Measurements from ENCODE around the gene SEMA3E.
"Not testable (repeated sequence)": the region's sequence is repeated elsewhere in the genome, so short reads cannot be mapped to it uniquely, and the experiment has no call there.

SEMA3E gene

DNA sequence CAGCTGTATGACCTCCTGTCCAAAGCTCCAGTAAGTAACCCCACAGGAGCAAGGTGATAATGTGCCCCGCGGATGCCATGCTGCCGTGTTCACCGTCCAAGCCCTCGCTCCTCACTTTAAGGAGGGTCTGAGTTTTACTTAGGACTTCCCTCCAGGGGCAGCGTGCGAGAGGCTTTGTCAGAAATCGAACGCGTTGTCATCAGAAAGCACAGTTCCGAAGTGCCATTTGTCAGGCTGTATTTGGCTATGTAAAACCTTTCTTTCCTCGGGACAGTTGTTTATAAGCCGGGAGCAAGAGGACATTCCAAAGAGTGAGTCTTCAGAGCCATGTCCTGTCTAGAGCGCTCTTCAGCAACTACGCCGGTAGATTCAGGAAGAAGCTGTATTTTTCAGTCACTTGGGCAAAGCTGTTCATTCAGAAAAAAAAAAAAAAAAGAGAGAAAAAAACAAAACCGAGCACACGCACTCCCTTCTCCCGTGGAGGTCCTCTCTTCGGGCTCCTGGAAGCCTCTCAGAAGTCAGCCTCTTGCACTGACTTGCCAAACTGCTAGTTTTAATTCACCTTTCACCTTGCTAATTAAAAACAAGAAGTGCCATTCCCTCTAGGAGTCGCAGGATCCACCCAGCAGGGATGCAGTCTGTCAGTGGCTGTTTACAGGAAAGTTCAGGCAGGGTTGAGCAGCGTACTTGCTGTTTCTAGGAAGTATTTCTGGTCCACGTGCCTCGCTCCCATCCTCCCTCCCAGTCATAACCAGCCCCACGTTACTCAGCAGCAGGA lies at the start of gene SEMA3E:
SEMA3E (minus strand) TSS at position 676 of the 778 bp plus-strand sequence.
- Mint-ChIP-seq H3K4me3 (no peak within 1 kb of the TSS), H3K36me3 (ENCODE audit: low read depth) (no peaks in the 10 kb centered on the region), H3K4me1 (no peaks in the 10 kb centered on the region), H3K9me3 (peaks cover 9% of the 10 kb centered on the region), H3K27ac (no peak within 1 kb of the TSS), H3K27me3 (peaks cover 15% of the 10 kb centered on the region)
- DNase-seq (no peak), ATAC-seq (no peak)

DNA sequence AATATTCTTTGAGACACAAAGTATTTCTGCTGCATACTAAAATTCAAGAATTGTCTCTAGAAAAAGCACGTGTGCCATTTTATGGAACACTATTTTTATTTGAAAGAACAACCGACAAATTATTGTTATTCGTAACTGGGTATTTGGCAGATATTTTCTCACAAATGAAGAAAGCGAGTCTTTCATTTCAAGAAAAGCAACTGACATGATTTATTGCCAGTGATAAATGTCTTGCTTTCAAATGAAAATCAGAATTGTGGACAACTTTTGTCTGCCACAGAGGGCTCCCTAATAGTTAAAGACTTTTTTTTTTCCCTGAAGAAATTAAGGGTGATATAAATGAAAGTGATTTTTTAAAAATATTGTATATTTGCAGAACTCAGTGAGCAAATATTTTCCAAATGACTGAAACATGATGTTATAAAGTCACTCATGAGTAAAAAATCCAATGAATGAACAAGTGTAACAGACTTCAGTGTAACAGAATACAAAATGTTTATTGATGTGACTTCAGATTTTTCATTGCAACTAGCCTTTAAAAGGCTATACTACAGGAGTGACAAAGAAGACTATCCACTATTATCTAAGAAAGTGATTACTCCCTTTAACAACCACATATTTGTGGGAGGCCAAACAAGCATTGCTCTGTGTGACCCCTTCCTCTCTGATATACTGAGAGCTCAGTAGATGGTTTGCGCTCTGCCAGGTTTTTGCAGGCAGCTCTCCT lies 49.0 kb upstream of the SEMA3E start:
- Mint-ChIP-seq H3K4me1 (no peaks in the 10 kb centered on the region), H3K9me3 (peaks cover 5% of the 10 kb centered on the region), H3K36me3 (ENCODE audit: low read depth) (no peaks in the 10 kb centered on the region), H3K27me3 (no peaks in the 10 kb centered on the region), H3K4me3 (no peak overlapping the region), H3K27ac (no peak overlapping the region)
- no peak for DNase-seq
- ATAC-seq: no peak

DNA sequence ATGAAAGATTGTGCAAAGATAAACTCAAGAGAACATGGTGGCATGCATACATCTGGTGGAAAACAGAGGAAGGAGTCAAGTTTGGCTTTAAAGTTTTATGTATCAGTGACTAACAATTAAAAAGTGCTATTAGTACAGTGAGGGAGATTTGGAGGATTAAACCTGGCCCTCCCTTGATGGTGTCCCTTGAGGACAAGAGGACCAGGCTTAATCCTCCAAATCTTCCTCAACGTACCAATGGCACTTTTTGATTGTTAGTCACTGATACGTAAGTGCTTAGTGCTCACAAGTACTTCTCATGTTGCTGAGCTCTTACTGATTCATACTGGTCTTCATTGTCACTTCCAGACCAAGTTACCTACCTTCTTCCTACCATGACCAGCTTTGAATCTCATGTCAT lies 47.2 kb upstream of the SEMA3E start:
- DNase-seq: no peak
- H3K4me1 Mint-ChIP-seq: no peaks in the 10 kb centered on the region
- no peak for ATAC-seq
- H3K36me3 Mint-ChIP-seq (ENCODE audit: low read depth): no peaks in the 10 kb centered on the region
- no peak overlapping the region for H3K27ac Mint-ChIP-seq
- peaks cover 5% of the 10 kb centered on the region for H3K9me3 Mint-ChIP-seq
- no peak overlapping the region for H3K4me3 Mint-ChIP-seq
- no peaks in the 10 kb centered on the region for H3K27me3 Mint-ChIP-seq

DNA sequence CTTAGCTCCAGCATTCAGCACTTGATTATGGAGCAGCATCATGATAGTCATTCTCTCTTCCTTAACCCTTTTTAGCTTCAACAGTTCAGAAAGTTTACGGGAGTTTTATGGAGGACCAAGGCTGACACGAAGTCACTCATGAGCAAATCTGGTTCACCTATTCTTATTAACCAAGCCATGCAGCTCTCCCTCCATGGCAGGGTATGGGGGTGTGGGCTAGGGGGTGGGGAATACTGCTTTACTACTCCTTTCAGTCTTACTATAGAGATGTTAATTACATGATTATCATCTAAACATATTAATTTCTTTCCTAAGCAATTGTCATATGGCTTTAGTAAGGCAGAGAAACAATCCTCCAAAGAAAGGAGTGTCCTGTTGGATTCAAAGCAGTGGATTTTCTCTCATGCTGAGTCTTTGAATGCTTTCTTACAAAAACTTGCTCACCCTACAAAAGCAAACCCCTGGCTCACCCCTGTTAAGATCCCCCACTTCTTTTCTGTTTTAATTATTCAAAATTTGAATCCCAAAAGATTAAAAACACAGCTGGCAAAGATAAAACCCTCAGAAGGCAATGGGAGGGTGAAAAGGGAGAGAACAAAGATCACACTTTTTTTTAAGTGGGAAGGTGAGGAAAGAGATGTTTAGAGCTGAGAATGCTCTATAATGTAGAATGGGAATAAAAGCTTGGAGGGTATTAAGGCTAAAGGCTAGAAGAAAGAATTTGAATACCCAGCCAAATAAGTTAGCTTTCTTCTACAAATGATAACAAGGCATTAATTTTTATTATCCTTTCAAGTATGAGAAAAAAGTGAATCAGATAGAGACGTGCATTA lies 46.4 kb upstream of the SEMA3E start:
- no peaks in the 10 kb centered on the region for H3K4me1 Mint-ChIP-seq
- DNase-seq (no peak), ATAC-seq (no peak)
- no peak overlapping the region for H3K4me3 Mint-ChIP-seq
- no peaks in the 10 kb centered on the region for H3K36me3 Mint-ChIP-seq (ENCODE audit: low read depth)
- peaks cover 5% of the 10 kb centered on the region for H3K9me3 Mint-ChIP-seq
- H3K27me3 Mint-ChIP-seq: no peaks in the 10 kb centered on the region
- no peak overlapping the region for H3K27ac Mint-ChIP-seq

DNA sequence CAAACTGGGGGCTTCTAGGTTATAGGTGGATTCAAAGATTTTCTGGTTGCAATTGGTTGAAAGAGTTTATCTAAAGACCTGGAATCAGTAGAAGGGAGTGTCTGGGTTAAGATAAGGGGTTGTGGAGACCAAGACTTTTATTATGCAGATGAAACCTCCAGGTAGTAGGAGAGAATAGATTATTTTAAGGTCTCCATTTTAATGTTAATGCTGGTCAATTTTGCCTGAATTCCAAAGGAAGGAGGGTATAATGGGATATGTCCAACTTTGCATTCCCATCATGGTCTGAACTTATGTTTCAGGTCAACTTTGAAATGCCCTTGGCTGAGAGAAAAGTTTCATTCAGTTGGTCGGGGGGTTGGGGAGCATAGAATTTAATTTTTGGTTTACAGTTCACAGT lies 44.3 kb upstream of the SEMA3E start:
- Mint-ChIP-seq H3K4me1 (no peaks in the 10 kb centered on the region), H3K27ac (no peak overlapping the region), H3K4me3 (no peak overlapping the region), H3K36me3 (ENCODE audit: low read depth) (no peaks in the 10 kb centered on the region), H3K27me3 (no peaks in the 10 kb centered on the region), H3K9me3 (peaks cover 5% of the 10 kb centered on the region)
- DNase-seq: no peak
- no peak for ATAC-seq

DNA sequence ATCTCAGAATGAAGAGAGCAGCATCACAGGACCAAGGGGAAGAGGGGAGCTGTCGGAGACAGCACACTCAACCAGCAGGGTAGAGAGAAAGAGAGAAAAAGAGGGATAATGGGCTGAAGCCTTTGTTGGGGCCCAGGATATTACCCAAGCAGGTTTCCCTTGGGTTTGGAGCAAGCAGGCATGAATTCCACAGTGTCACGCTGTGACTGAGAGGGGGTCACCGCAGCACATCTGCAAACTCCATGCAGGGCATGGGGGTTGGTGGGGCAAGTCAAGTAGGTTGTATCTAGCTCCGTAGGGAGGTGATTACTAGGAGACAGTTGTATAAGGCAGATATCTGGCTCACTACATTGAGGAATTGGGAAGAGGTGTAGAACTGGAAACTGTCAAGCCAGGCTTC lies 42.2 kb upstream of the SEMA3E start:
- no peak for ATAC-seq
- H3K4me1 Mint-ChIP-seq: no peaks in the 10 kb centered on the region
- peaks cover 5% of the 10 kb centered on the region for H3K9me3 Mint-ChIP-seq
- H3K36me3 Mint-ChIP-seq (ENCODE audit: low read depth): no peaks in the 10 kb centered on the region
- no peaks in the 10 kb centered on the region for H3K27me3 Mint-ChIP-seq
- H3K27ac Mint-ChIP-seq: no peak overlapping the region
- no peak for DNase-seq
- H3K4me3 Mint-ChIP-seq: no peak overlapping the region

DNA sequence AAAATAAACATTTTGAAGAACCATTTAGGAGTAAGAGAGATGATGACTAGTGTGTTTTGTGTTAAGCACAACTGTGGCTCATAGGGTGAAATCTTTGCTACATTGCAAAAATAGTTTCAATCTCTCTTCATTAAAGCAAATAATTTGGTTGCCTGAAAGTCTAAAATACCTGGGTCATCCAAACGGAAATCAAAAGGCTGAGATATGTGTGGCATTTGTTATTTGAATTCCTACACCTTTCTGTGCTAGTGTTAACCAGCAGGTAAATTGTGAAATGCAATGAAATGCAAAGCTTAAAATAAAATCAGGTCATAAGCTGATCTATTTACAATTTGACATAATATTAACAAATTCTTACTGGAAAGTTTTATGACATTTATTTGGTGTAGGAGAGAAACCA lies 40.9 kb upstream of the SEMA3E start:
- ATAC-seq: no peak
- Mint-ChIP-seq H3K9me3 (peaks cover 5% of the 10 kb centered on the region), H3K27ac (no peak overlapping the region), H3K27me3 (no peaks in the 10 kb centered on the region), H3K36me3 (ENCODE audit: low read depth) (no peaks in the 10 kb centered on the region), H3K4me1 (no peaks in the 10 kb centered on the region), H3K4me3 (no peak overlapping the region)
- DNase-seq: no peak

DNA sequence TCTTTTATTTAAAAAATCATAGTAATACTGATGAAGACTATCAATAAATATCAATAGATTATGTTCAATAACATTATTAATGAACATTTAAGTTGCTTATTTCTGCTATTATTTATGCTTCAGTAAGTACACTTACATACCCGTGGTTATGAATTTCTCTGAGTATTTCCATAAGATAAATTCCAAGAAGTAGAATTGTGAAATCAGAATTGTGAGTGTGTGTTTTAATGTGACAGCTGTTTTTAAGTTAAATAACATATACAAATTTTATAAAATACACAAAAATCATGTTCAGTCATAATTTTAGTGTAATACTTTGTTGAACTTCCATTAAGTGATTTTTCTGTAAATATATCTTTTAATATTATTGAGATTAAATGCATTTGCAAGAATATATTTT lies 37.5 kb upstream of the SEMA3E start:
- Mint-ChIP-seq H3K27ac (no peak overlapping the region), H3K4me1 (no peaks in the 10 kb centered on the region), H3K36me3 (ENCODE audit: low read depth) (no peaks in the 10 kb centered on the region), H3K9me3 (no peaks in the 10 kb centered on the region), H3K27me3 (no peaks in the 10 kb centered on the region), H3K4me3 (no peak overlapping the region)
- ATAC-seq: no peak
- DNase-seq: no peak

DNA sequence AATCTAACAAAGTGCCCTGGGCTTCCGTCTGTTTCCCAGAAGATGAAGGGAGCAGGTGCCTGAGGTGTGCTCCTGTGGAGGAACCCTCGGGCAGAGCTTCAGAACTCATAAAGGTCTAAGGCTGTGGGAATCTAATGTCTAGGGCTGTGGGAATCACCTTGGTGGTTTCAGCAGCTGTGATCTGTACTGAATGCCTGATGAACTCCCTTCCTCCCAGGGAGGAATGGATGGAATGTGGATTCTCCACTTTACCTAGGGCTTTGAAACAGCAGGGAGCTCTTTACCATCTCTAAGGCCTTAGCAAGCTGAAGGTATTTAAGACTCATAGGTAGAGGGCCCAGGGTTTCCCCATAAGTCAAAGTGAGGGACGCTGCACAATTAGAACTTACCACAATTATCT lies 36.0 kb upstream of the SEMA3E start:
- no peak for ATAC-seq
- no peak overlapping the region for H3K4me3 Mint-ChIP-seq
- H3K27me3 Mint-ChIP-seq: no peaks in the 10 kb centered on the region
- no peak for DNase-seq
- H3K9me3 Mint-ChIP-seq: no peaks in the 10 kb centered on the region
- no peaks in the 10 kb centered on the region for H3K36me3 Mint-ChIP-seq (ENCODE audit: low read depth)
- H3K4me1 Mint-ChIP-seq: no peaks in the 10 kb centered on the region
- H3K27ac Mint-ChIP-seq: no peak overlapping the region

DNA sequence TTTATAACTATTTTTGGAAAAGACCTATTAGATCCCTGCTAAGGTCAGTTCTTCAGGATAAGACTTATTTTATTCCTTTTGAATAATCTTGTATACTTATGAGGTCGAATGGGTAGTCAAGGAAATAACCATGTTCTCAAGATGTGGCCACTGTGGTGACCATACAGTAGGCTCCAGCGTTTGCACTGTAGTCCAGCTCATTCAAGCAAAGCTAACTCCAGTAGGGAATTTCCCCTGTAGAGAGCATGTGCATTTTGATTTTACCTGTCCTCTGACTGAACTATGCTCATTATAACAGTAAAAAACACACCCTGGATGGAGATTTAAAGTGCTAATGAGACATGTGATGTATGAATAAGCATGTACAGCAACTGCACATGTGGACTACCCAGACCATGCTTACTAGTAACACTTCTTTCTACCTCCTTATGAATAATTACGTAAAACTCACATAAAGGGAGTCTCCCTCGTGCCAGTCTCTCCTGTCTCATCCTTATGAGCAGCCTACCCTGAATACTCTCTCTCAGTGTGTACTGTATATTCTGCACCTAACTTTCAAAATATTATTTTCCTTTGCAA lies 32.4 kb upstream of the SEMA3E start:
- no peaks in the 10 kb centered on the region for H3K9me3 Mint-ChIP-seq
- H3K27ac Mint-ChIP-seq: no peak overlapping the region
- no peak for ATAC-seq
- no peaks in the 10 kb centered on the region for H3K27me3 Mint-ChIP-seq
- H3K4me1 Mint-ChIP-seq: no peaks in the 10 kb centered on the region
- no peaks in the 10 kb centered on the region for H3K36me3 Mint-ChIP-seq (ENCODE audit: low read depth)
- no peak for DNase-seq
- no peak overlapping the region for H3K4me3 Mint-ChIP-seq

DNA sequence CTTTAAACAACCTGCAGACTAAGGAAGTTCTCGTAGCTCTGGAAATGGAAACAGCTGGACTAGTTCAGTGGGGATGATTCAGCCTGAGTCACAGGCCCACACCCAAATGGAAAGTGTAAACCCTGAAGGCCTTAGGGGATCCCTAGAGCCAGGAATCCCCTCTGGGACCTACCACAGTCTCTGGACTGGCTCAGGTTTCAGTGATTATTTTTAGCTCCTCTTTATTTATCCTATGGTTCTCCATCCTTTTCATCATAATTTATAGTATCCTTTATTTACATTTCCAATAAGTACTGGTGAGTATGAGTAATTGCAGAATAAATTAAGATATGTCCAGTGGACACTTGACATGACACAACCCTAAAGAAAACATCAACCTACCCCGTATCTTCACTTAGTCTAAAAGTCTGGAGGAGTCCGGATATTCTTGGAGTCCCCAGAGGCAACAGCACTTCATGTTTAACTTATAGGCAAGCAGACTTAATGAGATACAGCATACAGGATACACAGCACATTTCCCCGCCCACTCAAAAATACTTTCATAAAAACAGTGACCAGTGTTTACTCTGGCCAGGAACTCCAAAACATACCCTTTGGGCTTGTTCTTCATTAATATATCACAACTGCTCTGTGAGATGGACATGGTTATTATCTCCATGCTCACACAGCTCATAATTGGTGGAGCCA lies 28.4 kb upstream of the SEMA3E start:
- no peaks in the 10 kb centered on the region for H3K9me3 Mint-ChIP-seq
- no peak overlapping the region for H3K4me3 Mint-ChIP-seq
- H3K27me3 Mint-ChIP-seq: no peaks in the 10 kb centered on the region
- DNase-seq (no peak), ATAC-seq (no peak)
- H3K36me3 Mint-ChIP-seq (ENCODE audit: low read depth): no peaks in the 10 kb centered on the region
- H3K27ac Mint-ChIP-seq: no peak overlapping the region
- H3K4me1 Mint-ChIP-seq: no peaks in the 10 kb centered on the region

DNA sequence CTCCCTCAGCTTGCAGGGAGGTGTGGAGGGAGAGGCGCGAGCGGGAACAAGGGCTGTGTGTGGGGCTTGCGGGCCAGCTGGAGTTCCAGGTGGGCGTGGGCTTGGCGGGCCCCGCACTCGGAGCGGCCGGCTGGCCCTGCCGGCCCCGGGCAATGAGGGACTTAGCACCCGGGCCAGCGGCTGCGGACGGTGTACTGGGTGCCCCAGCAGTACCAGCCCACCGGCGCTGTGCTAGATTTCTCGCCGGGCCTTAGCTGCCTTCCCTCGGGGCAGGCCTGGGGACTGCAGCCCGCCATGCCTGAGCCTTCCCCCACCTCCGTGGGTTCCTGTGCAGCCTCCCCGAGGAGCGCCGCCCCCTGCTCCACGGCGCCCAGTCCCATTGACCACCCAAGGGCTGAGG lies 24.4 kb upstream of the SEMA3E start:
- H3K27me3 Mint-ChIP-seq; H3K4me1 Mint-ChIP-seq; H3K9me3 Mint-ChIP-seq; H3K36me3 Mint-ChIP-seq (ENCODE audit: low read depth); ATAC-seq; H3K4me3 Mint-ChIP-seq; DNase-seq; H3K27ac Mint-ChIP-seq: not testable (repeated sequence)

DNA sequence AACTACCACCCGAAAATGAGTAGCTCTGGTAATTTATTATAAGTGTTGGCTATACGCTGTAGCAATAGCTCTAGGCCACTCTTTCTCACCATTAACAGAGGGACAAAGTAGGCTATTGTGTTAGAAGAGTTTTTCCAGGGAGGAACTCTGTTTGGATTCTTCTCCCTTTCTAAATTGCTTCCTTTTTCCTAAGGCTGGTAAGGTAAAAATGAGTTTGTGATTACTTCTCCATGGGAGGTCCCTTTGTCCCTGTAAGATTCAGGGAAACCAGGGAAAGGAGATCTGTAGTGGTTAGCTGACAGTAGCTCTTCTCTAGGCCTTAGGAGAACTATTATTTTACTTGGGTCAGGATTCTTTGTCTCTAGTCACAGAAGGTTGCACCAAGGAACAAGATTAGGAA lies 23.2 kb upstream of the SEMA3E start:
- Mint-ChIP-seq H3K4me1 (no peaks in the 10 kb centered on the region), H3K4me3 (no peak overlapping the region), H3K27me3 (no peaks in the 10 kb centered on the region), H3K9me3 (no peaks in the 10 kb centered on the region), H3K36me3 (ENCODE audit: low read depth) (no peaks in the 10 kb centered on the region), H3K27ac (no peak overlapping the region)
- DNase-seq (no peak), ATAC-seq (no peak)

DNA sequence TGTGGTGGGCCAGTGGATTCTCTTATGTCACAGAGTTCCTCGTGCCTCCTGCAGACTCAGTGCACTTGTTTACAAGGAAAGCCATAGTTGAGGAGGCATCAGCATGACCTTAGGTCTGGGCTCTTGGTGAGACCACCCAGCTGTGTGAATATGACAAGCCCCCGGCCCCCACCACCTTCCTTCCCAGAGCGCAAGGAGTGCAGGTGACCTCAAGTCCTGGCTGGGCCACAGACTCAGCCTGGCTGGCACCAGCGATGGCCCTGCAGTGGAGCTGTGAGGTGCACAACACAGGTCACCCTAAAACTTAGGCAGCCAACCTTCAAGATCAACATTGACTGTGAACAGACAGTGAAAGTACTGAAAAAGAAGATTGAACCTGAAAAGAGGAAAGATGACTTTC lies 14.2 kb upstream of the SEMA3E start:
- ATAC-seq: no peak
- H3K9me3 Mint-ChIP-seq: peaks cover 18% of the 10 kb centered on the region
- no peaks in the 10 kb centered on the region for H3K36me3 Mint-ChIP-seq (ENCODE audit: low read depth)
- DNase-seq: no peak
- no peak overlapping the region for H3K27ac Mint-ChIP-seq
- no peaks in the 10 kb centered on the region for H3K27me3 Mint-ChIP-seq
- no peak overlapping the region for H3K4me3 Mint-ChIP-seq
- H3K4me1 Mint-ChIP-seq: no peaks in the 10 kb centered on the region
